AG10803 (cell line): ENCODE measurements around the gene STT3A.

Experiments
- DNase-seq: peaks from one replicate; pipeline ENCODE4 v3.0.0; 2010; ENCODE audit warnings: low read depth
- H3K4me3 ChIP-seq: 2 replicates; pipeline ENCODE4 v1.5.1; 2011; ENCODE audit warnings: mild to moderate bottlenecking, low read length, control low read depth
- CTCF ChIP-seq: conservative IDR thresholded peaks from 2 replicates; pipeline ENCODE4 v1.5.1; 2011; ENCODE audit warnings: mild to moderate bottlenecking, low read length, control low read depth, inconsistent platforms

STT3A gene

DNA sequence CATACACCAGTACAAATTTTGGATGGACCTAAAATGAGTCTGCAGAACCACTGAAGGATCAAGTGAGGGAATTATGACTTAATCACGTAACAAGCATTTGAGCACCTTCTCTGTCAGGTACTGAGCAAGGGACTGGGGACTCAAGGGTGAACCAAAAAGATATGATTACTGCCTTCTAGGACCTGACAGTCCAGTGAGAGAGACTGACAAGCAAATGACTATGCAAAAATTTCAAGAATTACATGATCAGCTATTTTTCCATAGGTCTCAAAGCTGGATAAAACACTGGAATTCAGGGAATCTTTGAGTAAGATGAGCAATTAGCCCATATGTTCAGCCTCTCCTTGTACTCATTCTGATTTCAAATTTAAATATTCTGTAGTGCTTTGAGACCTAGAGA is 5.2 kb upstream of the STT3A start:
- no peak for DNase-seq
- no peak for TF ChIP-seq CTCF
- no peak overlapping the region for H3K4me3 ChIP-seq

GRCh38 chr11:125588505-125588904 is 4.1 kb upstream of the STT3A start:
- no peak for DNase-seq
- TF ChIP-seq CTCF, result no peak

DNA sequence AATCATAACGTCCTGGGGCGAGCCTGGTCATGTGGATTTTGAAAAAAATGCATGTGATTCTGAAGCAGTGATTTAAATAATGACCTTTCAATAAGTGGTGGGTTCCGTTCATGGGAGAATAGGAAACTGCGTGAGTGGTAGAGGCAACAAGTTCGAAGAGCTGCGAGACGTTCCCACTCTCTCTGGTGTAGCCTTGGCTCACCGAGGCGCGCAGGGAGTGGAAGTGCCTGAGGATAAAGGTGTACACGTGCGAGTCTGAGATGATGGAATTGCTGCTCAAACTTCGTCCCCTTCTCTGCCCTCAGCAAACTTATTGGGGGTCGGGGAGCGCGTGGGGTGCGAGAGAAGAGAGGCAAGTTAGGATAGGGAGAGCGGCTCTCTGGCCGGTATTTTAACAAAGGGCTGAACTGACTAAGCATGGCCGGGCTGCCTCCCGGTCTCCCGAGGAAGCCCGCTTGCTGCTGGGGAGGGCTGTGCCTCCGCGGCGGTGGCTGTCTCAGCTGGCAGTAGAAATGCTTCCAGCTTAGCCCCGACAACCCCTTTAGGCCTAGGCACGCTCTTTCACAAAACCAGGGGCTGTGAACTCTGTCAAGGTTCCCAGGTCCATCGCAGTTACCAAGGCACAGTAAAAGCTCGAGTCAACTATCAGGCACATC is 875 bp upstream of the STT3A start:
- peak; percentile 48 for DNase-seq
- H3K4me3 ChIP-seq, result peak overlapping the region; percentile 82
- TF ChIP-seq CTCF, result no peak

More at GRCh38 chr11:125588505-125588904, 4.1 kb upstream of the STT3A start:
- no peak overlapping the region for H3K4me3 ChIP-seq

GRCh38 chr11:125593114-125593820 is 615 bp downstream of the STT3A start:
- TF ChIP-seq CTCF, result no peak
- DNase-seq, result peak; percentile 30

DNA sequence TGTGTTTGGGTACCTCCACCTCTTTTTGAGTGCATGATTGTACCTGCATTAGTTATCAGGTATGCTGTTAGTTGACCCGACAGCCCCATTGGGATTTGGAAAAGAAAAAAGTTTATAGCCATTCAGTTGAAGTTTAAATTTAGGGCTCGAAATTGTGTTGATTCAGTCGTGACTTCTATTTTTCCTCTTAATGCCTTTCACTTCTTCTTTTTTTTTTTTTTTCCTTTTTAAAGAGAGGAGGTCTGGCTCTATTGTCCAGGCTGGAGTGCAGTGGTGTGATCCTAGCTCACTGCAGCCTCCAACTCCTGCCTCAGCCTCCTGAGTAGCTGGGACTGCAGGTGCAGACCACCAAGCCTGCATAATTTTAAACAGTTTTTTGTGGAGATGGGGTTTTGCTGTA is 2.3 kb downstream of the STT3A start:
- H3K4me3 ChIP-seq, result no peak overlapping the region
- DNase-seq, result no peak
- no peak for TF ChIP-seq CTCF

More at GRCh38 chr11:125593114-125593820, 615 bp downstream of the STT3A start:
- H3K4me3 ChIP-seq, result peak overlapping the region; percentile 98

GRCh38 chr11:125600663-125601062 is 8.0 kb downstream of the STT3A start:
- no peak overlapping the region for H3K4me3 ChIP-seq
- DNase-seq, result no peak
- no peak for TF ChIP-seq CTCF

- no peak overlapping the region for H3K4me3 ChIP-seq
- DNase-seq, result no peak
- TF ChIP-seq CTCF, result no peak
Observed at GRCh38 chr11:125603207-125603606, 10.6 kb downstream of the STT3A start.
